DND-41 (cell line): ENCODE results near the gene NYNRIN.

Experiments
- ATAC-seq: fragments of 200-7000 bp; cut with Tn5 transposase; 3 replicates; pipeline ENCODE4 v1.9.1; 2021; ENCODE audit warnings: low read depth; ENCODE audit not compliant: insufficient read depth
- DNase-seq: peaks from one replicate; pipeline ENCODE4 v3.0.0-alpha.2; 2020
- H2AFZ ChIP-seq: 2 replicates; pipeline ENCODE4 v1.6.0; 2012; ENCODE audit warnings: low read depth, low read length
- H3K27ac ChIP-seq: 2 replicates; pipeline ENCODE4 v1.5.1; 2012; ENCODE audit warnings: low read length, inconsistent platforms
- H3K27me3 ChIP-seq: fragments of 200-600 bp; sonication (generic); 2 replicates; pipeline ENCODE4 v1.6.0; 2012; ENCODE audit warnings: low read length, mild to moderate bottlenecking, inconsistent platforms; ENCODE audit not compliant: insufficient read depth, poor library complexity
- H3K36me3 ChIP-seq: 2 replicates; pipeline ENCODE4 v1.5.1; 2012; ENCODE audit warnings: low read length, inconsistent platforms; ENCODE audit not compliant: insufficient read depth
- H3K4me1 ChIP-seq: 2 replicates; pipeline ENCODE4 v1.5.1; 2012; ENCODE audit warnings: mild to moderate bottlenecking, low read length; ENCODE audit not compliant: insufficient read depth
- H3K4me2 ChIP-seq: 2 replicates; pipeline ENCODE4 v1.6.0; 2012; ENCODE audit warnings: mild to moderate bottlenecking, moderate library complexity, low read length, inconsistent platforms; ENCODE audit not compliant: insufficient read depth
- H3K4me3 ChIP-seq, 2 experiments: fragments of 200-600 bp in 1 of 2; shearing (Covaris generic) in 1 of 2; 2 replicates each; pipeline ENCODE4 v1.5.1; 2012 to 2016; ENCODE audit warnings: inconsistent platforms in 2 of 2, low read length in 2 of 2, mild to moderate bottlenecking in 2 of 2, low read depth in 1 of 2, moderate library complexity in 1 of 2
- H3K79me2 ChIP-seq: 2 replicates; pipeline ENCODE4 v1.6.0; 2012; ENCODE audit warnings: low read length, inconsistent platforms; ENCODE audit not compliant: insufficient read depth
- H3K9ac ChIP-seq: 2 replicates; pipeline ENCODE4 v1.6.0; 2012; ENCODE audit warnings: low read depth, mild to moderate bottlenecking, inconsistent platforms, low read length, moderate library complexity
- H3K9me3 ChIP-seq: 2 replicates; pipeline ENCODE4 v1.5.1; 2012; ENCODE audit warnings: low read length, moderate library complexity, mild to moderate bottlenecking, inconsistent platforms; ENCODE audit not compliant: insufficient read depth, severe bottlenecking
- H4K20me1 ChIP-seq: 2 replicates; pipeline ENCODE4 v1.6.0; 2012; ENCODE audit warnings: low read length; ENCODE audit not compliant: insufficient read depth
- CTCF ChIP-seq: IDR thresholded peaks from 2 replicates; pipeline ENCODE4 v1.5.1; 2012; ENCODE audit warnings: borderline replicate concordance, low read length, moderate library complexity, mild to moderate bottlenecking; ENCODE audit not compliant: poor library complexity, severe bottlenecking; ENCODE audit errors: extremely low read depth
- EZH2 ChIP-seq: IDR thresholded peaks from 3 replicates; pipeline ENCODE4 v1.6.1; 2012; ENCODE audit warnings: borderline replicate concordance, low read depth, mild to moderate bottlenecking, moderate library complexity, low read length, inconsistent platforms; ENCODE audit not compliant: severe bottlenecking

The NYNRIN gene

GRCh38 chr14:24364841-24365240 lies 34.0 kb upstream of the NYNRIN start:
- DNase-seq (no peak), ATAC-seq (no peak)
- H3K9ac ChIP-seq, result no peak overlapping the region
- no peak overlapping the region for H3K4me3 ChIP-seq
- no peaks in the 10 kb centered on the region for H3K4me1 ChIP-seq
- no peaks in the 10 kb centered on the region for H3K36me3 ChIP-seq
- H2AFZ ChIP-seq, result no peak overlapping the region
- H3K27me3 ChIP-seq, result peaks cover 58% of the 10 kb centered on the region
- no peak overlapping the region for H3K27ac ChIP-seq
- H3K9me3 ChIP-seq, result no peaks in the 10 kb centered on the region
- no peaks in the 10 kb centered on the region for H3K79me2 ChIP-seq
- no peak overlapping the region for H3K4me2 ChIP-seq
- TF ChIP-seq CTCF (no peak), EZH2 (no peak)
- no peaks in the 10 kb centered on the region for H4K20me1 ChIP-seq

- Histone ChIP-seq H2AFZ (no peak overlapping the region), H3K9ac (no peak overlapping the region), H3K4me3 (no peak overlapping the region), H3K4me2 (no peak overlapping the region), H3K27ac (no peak overlapping the region), H3K27me3 (peaks cover 57% of the 10 kb centered on the region), H3K36me3 (no peaks in the 10 kb centered on the region), H3K4me1 (no peaks in the 10 kb centered on the region), H3K79me2 (no peaks in the 10 kb centered on the region), H4K20me1 (no peaks in the 10 kb centered on the region), H3K9me3 (no peaks in the 10 kb centered on the region)
- peak; percentile 29; the same call in 1 of the 3 replicates for ATAC-seq
- TF ChIP-seq CTCF, result peak; percentile 40
- peak; percentile 71 for TF ChIP-seq EZH2
- peak; percentile 21 for DNase-seq
Measured at GRCh38 chr14:24365600-24366412, 33.0 kb upstream of the NYNRIN start.

- no peaks in the 10 kb centered on the region for H3K36me3 ChIP-seq
- H3K79me2 ChIP-seq, result no peaks in the 10 kb centered on the region
- H3K9me3 ChIP-seq, result no peaks in the 10 kb centered on the region
- H3K27me3 ChIP-seq, result peaks cover 61% of the 10 kb centered on the region
- no peaks in the 10 kb centered on the region for H4K20me1 ChIP-seq
- no peak for ATAC-seq
- no peak for TF ChIP-seq EZH2
- DNase-seq, result no peak
- no peak overlapping the region for H3K9ac ChIP-seq
- no peaks in the 10 kb centered on the region for H3K4me1 ChIP-seq
- no peak overlapping the region for H3K4me2 ChIP-seq
- no peak overlapping the region for H2AFZ ChIP-seq
- H3K27ac ChIP-seq, result no peak overlapping the region
- no peak overlapping the region for H3K4me3 ChIP-seq
Measured at GRCh38 chr14:24366413-24366720, 32.4 kb upstream of the NYNRIN start.

GRCh38 chr14:24366721-24367513 lies 31.9 kb upstream of the NYNRIN start:
- Histone ChIP-seq H4K20me1 (no peaks in the 10 kb centered on the region), H3K36me3 (no peaks in the 10 kb centered on the region), H2AFZ (no peak overlapping the region), H3K4me1 (no peaks in the 10 kb centered on the region), H3K4me2 (no peak overlapping the region), H3K9ac (no peak overlapping the region), H3K4me3 (no peak overlapping the region), H3K27ac (no peak overlapping the region), H3K9me3 (no peaks in the 10 kb centered on the region), H3K79me2 (no peaks in the 10 kb centered on the region), H3K27me3 (peaks cover 62% of the 10 kb centered on the region)
- DNase-seq, result peak; percentile 7
- no peak for ATAC-seq
- no peak for TF ChIP-seq EZH2
- TF ChIP-seq CTCF, result no peak
